Prostate gland (tissue), 2 donors: ENCODE data around the gene C1orf50.

Experiments used
- POLR2A ChIP-seq: fragments of 450-650 bp; IDR thresholded peaks from one replicate; pipeline ENCODE4 v1.6.1; 2016; ENCODE audit warnings: antibody characterized with exemption, mild to moderate bottlenecking
- POLR2AphosphoS5 ChIP-seq: sonication (generic); formaldehyde crosslinking; IDR thresholded peaks from one replicate; pipeline ENCODE4 v1.6.1; 2017; ENCODE audit warnings: antibody characterized with exemption
- TF ChIP-seq, protein P1 (sequence below), 4 experiments: fragments of 200-600 bp in 2 of 4; fragments of 450-650 bp in 2 of 4; sonication (generic) in 2 of 4; IDR thresholded peaks; 1 replicate in 3 of 4; 2 replicates in 1 of 4; pipeline ENCODE4 v1.5.1; 2016 to 2019; ENCODE audit warnings: antibody characterized with exemption in 4 of 4, mild to moderate bottlenecking in 2 of 4, moderate library complexity in 2 of 4

DNA sequence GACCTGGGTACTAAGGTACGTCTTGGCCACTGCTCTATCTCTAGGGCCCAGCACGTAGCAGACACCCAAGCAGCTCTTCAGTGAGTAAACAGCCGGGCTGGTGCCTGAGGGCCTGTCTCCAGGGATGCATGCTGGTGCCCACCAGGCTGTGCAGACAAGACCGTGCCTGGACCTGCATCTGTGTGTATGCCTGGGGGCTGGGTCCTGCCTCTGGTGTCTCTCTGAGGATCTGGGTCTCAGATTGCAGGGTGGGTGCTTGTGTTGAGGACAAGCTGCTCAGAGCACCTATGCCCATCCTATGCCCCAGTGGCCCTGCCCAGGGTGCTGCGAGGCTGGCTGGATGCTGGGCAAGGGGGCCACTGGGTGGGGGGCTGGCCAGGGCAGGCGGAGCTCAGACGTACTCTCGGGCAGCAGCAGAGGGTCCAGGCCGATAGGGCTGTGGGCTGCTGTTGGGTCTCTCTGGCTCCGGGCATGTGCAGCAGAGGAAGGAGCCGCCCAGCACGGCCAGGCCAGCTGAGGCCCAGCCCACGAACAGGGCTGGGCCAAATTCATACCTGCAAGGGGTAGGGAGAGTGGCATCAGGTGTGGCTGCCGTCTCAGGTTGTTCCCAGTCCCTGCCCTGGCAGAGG lies 31.5 kb upstream of the C1orf50 start:
- TF ChIP-seq POLR2AphosphoS5, result no peak
- TF ChIP-seq, protein P1, sequence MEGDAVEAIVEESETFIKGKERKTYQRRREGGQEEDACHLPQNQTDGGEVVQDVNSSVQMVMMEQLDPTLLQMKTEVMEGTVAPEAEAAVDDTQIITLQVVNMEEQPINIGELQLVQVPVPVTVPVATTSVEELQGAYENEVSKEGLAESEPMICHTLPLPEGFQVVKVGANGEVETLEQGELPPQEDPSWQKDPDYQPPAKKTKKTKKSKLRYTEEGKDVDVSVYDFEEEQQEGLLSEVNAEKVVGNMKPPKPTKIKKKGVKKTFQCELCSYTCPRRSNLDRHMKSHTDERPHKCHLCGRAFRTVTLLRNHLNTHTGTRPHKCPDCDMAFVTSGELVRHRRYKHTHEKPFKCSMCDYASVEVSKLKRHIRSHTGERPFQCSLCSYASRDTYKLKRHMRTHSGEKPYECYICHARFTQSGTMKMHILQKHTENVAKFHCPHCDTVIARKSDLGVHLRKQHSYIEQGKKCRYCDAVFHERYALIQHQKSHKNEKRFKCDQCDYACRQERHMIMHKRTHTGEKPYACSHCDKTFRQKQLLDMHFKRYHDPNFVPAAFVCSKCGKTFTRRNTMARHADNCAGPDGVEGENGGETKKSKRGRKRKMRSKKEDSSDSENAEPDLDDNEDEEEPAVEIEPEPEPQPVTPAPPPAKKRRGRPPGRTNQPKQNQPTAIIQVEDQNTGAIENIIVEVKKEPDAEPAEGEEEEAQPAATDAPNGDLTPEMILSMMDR (IDR thresholded peaks at IDR 0.05), result no peak
- no peak for TF ChIP-seq POLR2A
